ENCODE results near the gene TSPAN9. TPM values are rescaled to one million over a fixed set of nuclear protein-coding genes. Genes with fewer than 3 reads are reported as not detected.

TSPAN9 gene
- total RNA-seq, 1 donor from 2014 or later = 114 TPM

GRCh38 chr12:3243376-3244084 lies 166.4 kb downstream of the TSPAN9 start:
- Mint-ChIP-seq H3K9me3 (ENCODE audit: unreplicated experiment) (no peaks in the 10 kb centered on the region), H3K27ac (ENCODE audit: unreplicated experiment) (no peak overlapping the region), H3K27me3 (ENCODE audit: unreplicated experiment) (no peaks in the 10 kb centered on the region), H3K4me1 (ENCODE audit: unreplicated experiment) (peaks cover 14% of the 10 kb centered on the region), H3K4me3 (ENCODE audit: unreplicated experiment) (no peak overlapping the region), H3K36me3 (ENCODE audit: unreplicated experiment) (peaks cover 7% of the 10 kb centered on the region)
- DNase-seq (ENCODE audit: extremely low spot score, unreplicated experiment) = no peak
- no peak for TF ChIP-seq CTCF (IDR thresholded peaks at IDR 0.05)

- Mint-ChIP-seq H3K4me3 (ENCODE audit: unreplicated experiment) (no peak overlapping the region), H3K36me3 (ENCODE audit: unreplicated experiment) (peaks cover 7% of the 10 kb centered on the region), H3K9me3 (ENCODE audit: unreplicated experiment) (no peaks in the 10 kb centered on the region), H3K27ac (ENCODE audit: unreplicated experiment) (no peak overlapping the region), H3K4me1 (ENCODE audit: unreplicated experiment) (peaks cover 17% of the 10 kb centered on the region), H3K27me3 (ENCODE audit: unreplicated experiment) (no peaks in the 10 kb centered on the region)
- TF ChIP-seq CTCF (IDR thresholded peaks at IDR 0.05) = no peak
- no peak for DNase-seq (ENCODE audit: extremely low spot score, unreplicated experiment)
Measured at GRCh38 chr12:3244219-3244750, 167.1 kb downstream of the TSPAN9 start.

- no peaks in the 10 kb centered on the region for H3K9me3 Mint-ChIP-seq (ENCODE audit: unreplicated experiment)
- no peak overlapping the region for H3K27ac Mint-ChIP-seq (ENCODE audit: unreplicated experiment)
- H3K4me3 Mint-ChIP-seq (ENCODE audit: unreplicated experiment) = no peak overlapping the region
- TF ChIP-seq CTCF (IDR thresholded peaks at IDR 0.05) = no peak
- no peaks in the 10 kb centered on the region for H3K27me3 Mint-ChIP-seq (ENCODE audit: unreplicated experiment)
- no peak for DNase-seq (ENCODE audit: extremely low spot score, unreplicated experiment)
- peaks cover 9% of the 10 kb centered on the region for H3K36me3 Mint-ChIP-seq (ENCODE audit: unreplicated experiment)
- H3K4me1 Mint-ChIP-seq (ENCODE audit: unreplicated experiment) = peaks cover 20% of the 10 kb centered on the region
Measured at GRCh38 chr12:3246253-3246652, 169.1 kb downstream of the TSPAN9 start.

- no peak for DNase-seq (ENCODE audit: extremely low spot score, unreplicated experiment)
- Mint-ChIP-seq H3K9me3 (ENCODE audit: unreplicated experiment) (no peaks in the 10 kb centered on the region), H3K4me1 (ENCODE audit: unreplicated experiment) (peaks cover 13% of the 10 kb centered on the region), H3K36me3 (ENCODE audit: unreplicated experiment) (peaks cover 9% of the 10 kb centered on the region), H3K4me3 (ENCODE audit: unreplicated experiment) (no peak overlapping the region), H3K27ac (ENCODE audit: unreplicated experiment) (no peak overlapping the region), H3K27me3 (ENCODE audit: unreplicated experiment) (no peaks in the 10 kb centered on the region)
- no peak for TF ChIP-seq CTCF (IDR thresholded peaks at IDR 0.05)
Measured at GRCh38 chr12:3247077-3247476, 169.9 kb downstream of the TSPAN9 start.

- H3K9me3 Mint-ChIP-seq (ENCODE audit: unreplicated experiment) = no peaks in the 10 kb centered on the region
- H3K27me3 Mint-ChIP-seq (ENCODE audit: unreplicated experiment) = no peaks in the 10 kb centered on the region
- TF ChIP-seq CTCF (IDR thresholded peaks at IDR 0.05) = no peak
- H3K27ac Mint-ChIP-seq (ENCODE audit: unreplicated experiment) = no peak overlapping the region
- DNase-seq (ENCODE audit: extremely low spot score, unreplicated experiment) = no peak
- H3K4me3 Mint-ChIP-seq (ENCODE audit: unreplicated experiment) = no peak overlapping the region
- H3K4me1 Mint-ChIP-seq (ENCODE audit: unreplicated experiment) = peaks cover 11% of the 10 kb centered on the region
- H3K36me3 Mint-ChIP-seq (ENCODE audit: unreplicated experiment) = peaks cover 9% of the 10 kb centered on the region
Measured at GRCh38 chr12:3247629-3248161, 170.5 kb downstream of the TSPAN9 start.
